Measurements from ENCODE around the gene SEMA3C. TPM values are rescaled to one million over a fixed set of nuclear protein-coding genes. Genes with fewer than 3 reads are reported as not detected.

The SEMA3C gene
- total RNA-seq, 1 donor from 2014 or later: 0.85 TPM

DNA sequence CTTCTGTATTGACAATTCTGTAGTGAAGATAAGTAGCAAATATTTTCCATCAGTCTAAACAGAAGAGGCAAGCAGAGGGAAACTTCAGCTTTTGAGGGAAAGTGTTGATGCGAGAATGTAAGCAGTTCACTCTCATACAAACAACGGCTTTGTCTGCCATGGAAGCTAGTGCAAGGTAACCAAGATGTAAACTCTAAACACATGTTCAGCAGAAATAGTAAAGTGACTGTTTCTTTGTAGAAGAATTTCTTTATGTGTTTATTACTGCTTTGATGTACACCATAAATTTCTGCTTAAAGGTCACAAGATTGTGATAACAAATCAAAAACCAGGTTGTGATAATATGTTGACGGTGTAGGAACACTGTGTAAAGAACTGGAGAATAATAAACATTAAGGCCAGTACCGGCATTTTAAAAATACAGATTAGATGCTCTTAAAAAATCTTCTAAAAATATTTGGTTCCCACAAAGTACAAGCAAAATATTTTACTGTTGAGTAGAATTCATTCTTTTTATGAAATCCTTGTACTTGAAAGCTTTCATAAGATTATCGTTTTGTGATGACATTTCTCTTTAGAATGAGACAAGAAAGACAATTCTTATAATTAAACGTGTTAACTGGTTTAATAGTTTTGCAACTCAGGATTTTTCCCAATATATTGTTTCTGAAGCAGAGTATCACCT is 34.2 kb downstream of the SEMA3C start:
- DNase-seq: no peak

DNA sequence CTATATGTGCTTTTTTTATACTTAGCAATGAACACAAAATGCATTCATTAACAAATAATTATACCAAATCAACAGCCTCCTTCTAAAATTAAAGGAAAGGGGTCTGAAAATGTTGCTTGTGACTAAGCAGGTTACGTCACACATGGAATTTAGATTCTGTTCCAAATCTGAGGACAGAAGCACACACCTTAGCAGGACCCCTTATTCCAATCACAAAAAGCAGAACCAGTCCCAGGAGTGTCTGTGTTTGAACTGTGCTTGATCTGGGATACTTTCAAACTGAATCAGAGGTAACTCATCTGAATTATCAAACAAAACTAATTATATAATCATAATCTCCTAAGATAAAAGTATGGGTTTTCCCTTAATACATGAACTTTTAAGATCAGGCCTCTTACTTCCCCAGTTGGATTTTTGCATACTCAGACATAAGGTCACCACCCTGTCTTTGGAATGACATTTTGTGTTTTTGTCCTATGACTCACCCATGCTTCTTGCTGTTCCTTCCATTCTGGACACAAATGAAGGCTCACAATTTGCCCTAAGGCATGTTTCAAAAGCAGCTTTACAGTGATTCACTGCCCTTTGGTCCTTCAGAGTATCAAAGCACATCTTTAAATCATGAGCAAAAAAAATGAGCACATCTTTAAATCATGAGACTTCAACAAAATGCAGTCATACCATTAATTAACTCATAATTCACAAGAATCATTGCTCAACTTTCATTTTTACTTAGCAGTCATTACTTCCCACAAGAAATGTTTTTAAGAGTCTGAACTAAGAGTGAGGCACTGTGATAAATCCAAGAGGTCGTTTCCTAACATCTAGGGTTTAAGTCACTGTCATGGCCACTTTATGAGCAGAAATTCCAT is 35.5 kb downstream of the SEMA3C start:
- DNase-seq: no peak

- DNase-seq: no peak
These were observed 36.5 kb downstream of the SEMA3C start for GRCh38 chr7:80882213-80882801.

GRCh38 chr7:80881351-80881900 is 37.4 kb downstream of the SEMA3C start:
- no peak for DNase-seq

GRCh38 chr7:80879849-80880248 is 39.0 kb downstream of the SEMA3C start:
- no peak for DNase-seq

GRCh38 chr7:80876894-80877414 is 41.9 kb downstream of the SEMA3C start:
- DNase-seq: no peak

- DNase-seq: no peak
These were observed 43.2 kb downstream of the SEMA3C start for GRCh38 chr7:80875537-80876120.

DNA sequence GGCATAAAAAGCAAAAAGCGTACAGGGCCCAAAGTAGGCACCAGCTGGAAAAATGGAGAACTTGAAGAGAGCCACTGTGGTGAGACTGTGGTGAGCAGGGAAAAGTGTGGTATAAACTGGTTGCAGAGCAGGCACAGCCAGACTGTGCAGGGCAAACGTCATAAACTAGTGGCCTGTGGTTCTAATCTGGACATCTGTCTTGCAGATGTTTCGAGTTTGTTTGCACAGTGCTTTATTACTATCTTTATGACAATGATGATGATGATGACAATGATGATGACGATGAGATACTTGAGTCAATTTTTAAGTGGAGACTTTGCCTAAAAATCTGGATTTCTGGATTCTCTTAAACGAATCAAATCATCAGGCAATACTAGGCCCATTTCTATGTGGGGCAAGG is 45.7 kb downstream of the SEMA3C start:
- no peak for DNase-seq

GRCh38 chr7:80871228-80871627 is 47.6 kb downstream of the SEMA3C start:
- no peak for DNase-seq

DNA sequence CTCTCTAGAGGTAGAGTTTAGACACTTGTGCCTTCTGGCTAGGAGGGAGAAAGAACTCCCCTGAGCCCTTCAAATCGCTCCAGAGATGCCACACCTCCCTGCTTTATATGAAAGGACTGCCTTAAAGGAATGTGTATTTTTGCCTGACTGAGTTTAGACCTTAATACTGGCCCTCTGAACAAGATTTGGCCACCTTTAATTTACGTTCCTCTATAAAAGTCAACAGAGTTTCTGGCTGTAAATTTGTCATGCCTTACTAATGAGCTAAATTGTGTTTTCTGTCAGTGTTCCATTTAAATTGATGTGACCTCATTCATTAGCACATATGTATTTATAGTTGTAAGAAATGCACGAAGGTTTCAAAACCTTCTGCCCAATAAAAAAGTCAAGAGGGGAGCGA is 48.0 kb downstream of the SEMA3C start:
- no peak for DNase-seq

GRCh38 chr7:80869821-80870751 is 48.8 kb downstream of the SEMA3C start:
- no peak for DNase-seq

DNA sequence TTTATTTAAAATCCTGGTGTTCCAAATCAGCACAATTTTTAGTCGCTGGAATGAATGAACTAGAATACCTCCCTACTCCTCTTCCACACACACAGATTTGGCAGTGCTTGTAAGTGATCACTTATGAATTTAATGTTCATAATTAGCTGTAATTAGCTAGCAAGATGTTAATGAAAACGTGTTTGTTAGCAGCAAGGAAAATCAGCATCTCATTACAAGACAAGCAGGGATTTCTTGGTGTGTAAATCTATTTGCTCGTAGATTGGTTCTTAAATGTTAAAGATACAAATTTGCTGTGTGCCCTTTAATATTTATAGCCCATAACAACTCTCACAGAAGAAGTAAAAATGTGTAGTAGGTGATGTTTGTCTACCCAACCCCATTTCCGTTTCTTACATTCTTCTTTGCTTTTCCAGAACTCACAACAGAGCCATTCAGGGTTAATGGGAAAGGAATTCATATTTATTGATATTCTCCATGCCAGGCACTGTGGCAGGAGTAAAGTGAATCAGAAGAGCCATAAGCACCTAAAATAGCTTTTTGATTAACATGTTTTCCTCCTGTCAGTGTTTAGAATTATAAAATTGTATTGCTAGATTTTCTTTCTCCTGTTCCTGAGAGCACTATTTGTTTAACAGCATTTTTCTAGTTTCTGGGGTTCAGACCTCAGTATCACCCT is 49.6 kb downstream of the SEMA3C start:
- DNase-seq: no peak

DNA sequence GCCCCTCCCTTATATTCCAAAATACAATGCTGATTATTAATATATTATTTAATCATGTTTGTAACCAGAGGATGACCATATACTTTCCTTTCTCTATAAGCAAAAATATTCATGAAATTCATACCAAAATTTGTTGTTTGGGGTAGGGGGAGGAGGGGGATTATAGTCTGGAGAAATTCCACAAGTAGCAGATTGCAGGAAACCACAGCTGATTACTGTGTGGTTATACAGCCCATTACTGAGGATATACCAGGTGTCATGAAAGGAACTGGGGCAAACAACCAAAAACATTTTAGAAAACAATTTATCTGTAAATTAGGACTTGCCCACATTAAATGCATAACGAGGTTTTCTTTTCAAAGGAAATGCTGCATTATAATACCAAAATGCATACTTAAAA is 50.3 kb downstream of the SEMA3C start:
- no peak for DNase-seq

- DNase-seq: no peak
These were observed 58.3 kb downstream of the SEMA3C start for GRCh38 chr7:80860554-80860953.

GRCh38 chr7:80859272-80859970 is 59.4 kb downstream of the SEMA3C start:
- DNase-seq: no peak

GRCh38 chr7:80858141-80858903 is 60.5 kb downstream of the SEMA3C start:
- no peak for DNase-seq

GRCh38 chr7:80856769-80857168 is 62.1 kb downstream of the SEMA3C start:
- no peak for DNase-seq

DNA sequence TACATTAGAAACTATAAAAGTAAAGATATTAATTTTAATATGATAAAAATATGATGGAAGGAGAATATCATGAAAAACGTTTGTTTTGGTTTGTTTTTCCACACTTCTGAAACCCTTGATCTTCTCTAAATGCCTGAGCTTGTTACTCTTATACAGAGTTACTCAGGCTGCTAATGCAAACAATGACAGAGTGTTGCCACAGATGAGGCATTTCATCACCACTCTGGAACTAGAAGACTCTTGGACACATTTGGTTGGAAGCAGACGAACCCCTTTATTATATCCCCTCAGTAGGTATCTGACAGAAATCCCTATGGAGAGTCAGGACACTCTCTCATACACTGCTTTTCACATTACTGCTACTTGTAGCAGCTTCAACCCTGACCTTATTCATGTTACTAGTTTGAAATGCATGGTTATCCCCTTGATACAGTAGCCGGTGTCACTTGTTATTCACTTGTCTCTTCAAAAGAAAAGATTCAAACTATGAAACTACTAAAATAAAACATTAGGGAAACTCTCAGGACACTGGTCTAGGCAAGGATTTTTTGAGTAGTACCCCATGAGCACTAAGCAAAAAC is 66.9 kb downstream of the SEMA3C start:
- DNase-seq: no peak

DNA sequence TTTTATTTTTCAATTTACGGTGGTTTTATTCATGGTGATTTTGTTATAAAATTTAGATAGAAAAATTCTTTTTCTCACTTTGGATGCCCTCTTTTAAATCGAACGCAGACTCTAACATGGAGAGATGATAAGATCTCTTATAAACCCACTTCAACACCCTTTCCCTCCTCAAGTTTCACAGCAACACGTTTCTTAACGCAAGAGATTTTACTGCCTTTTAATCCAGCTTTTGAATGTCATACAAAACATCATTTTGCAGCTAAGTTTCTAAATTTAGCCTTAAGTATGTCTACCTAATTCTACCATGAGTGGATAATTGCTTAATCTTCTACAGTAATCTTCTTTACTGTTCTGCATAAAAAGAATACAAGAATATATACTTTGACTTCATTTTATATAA is 70.0 kb downstream of the SEMA3C start:
- DNase-seq: no peak

Data from dermis blood vessel endothelial cell (primary cell).